K562 (cell line): Measurements from ENCODE around the gene MEPE. TPM values are rescaled to one million over a fixed set of nuclear protein-coding genes. Genes with fewer than 3 reads are reported as not detected.

ENCODE experiments used
- ATAC-seq: fragments of 200-7000 bp; cut with Tn5 transposase; 3 replicates; pipeline ENCODE4 v1.9.1; 2020; ENCODE audit warnings: moderate library complexity
- BruUV-seq: library from RNA; stranded (reverse); fragments of 400-500 nt; replicated peaks from 2 replicates; lab custom pipeline; 2021; lab: Mats Ljungman, UMichigan
- CTCF ChIA-PET: fragments of 300-600 bp; formaldehyde crosslinking; extraction: SDS; loops from one replicate; lab custom pipeline; 2021; ENCODE audit warnings: low intra/inter-chr PET ratio; lab: Yijun Ruan, JAX
- POLR2A ChIA-PET: fragments of 300-600, 350-650 bp; sonication (Branson Sonifier 250); formaldehyde crosslinking; extraction: SDS; loops from one replicate; lab custom pipeline; 2021; ENCODE audit warnings: antibody characterized with exemption, inconsistent platforms; lab: Yijun Ruan, JAX
- DNase-seq, 4 experiments: peaks; one replicate each; pipeline versions ENCODE4 v3.0.0 to v3.0.0-alpha.2; 2011 to 2018; ENCODE audit warnings: low spot score in 3 of 4, mixed read lengths in 3 of 4; ENCODE audit errors: extremely low read depth in 1 of 4
- FAIRE-seq: peaks from 2 replicates; lab custom pipeline; 2011; peaks lifted over from hg19 to GRCh38; lab: Jason Lieb, UNC
- H2AFZ ChIP-seq: 2 replicates; pipeline ENCODE4 v1.6.0; 2011; ENCODE audit warnings: low read depth, low read length, control low read depth, inconsistent platforms
- H3K27ac ChIP-seq: fragments of 200-600 bp; 3 replicates; pipeline ENCODE4 v1.8.0; 2011; ENCODE audit warnings: low read depth, mild to moderate bottlenecking, control low read depth, inconsistent platforms, low read length, moderate library complexity, mixed read lengths; ENCODE audit errors: extremely low read depth
- H3K27me3 ChIP-seq, 2 experiments: fragments of 300-600 bp in 1 of 2; 2 replicates in 1 of 2; 3 replicates in 1 of 2; pipeline versions ENCODE4 v1.6.0 to v1.8.0; 2011; ENCODE audit warnings: inconsistent platforms in 2 of 2, low read length in 2 of 2, mild to moderate bottlenecking in 1 of 2, mixed read lengths in 1 of 2, moderate library complexity in 1 of 2; ENCODE audit not compliant: control insufficient read depth in 2 of 2, insufficient read depth in 2 of 2
- H3K36me3 ChIP-seq: fragments of 300-600 bp; 3 replicates; pipeline ENCODE4 v1.8.0; 2011; ENCODE audit warnings: mild to moderate bottlenecking, low read length, inconsistent platforms; ENCODE audit not compliant: control insufficient read depth, insufficient read depth
- H3K4me1 ChIP-seq, 2 experiments: fragments of 200-600 bp in 1 of 2; replicated peaks in 1 of 2; 2 replicates in 1 of 2; 3 replicates in 1 of 2; pipeline versions ENCODE4 v1.5.1 to v1.8.0; 2011; ENCODE audit warnings: inconsistent platforms in 2 of 2, low read length in 2 of 2, mild to moderate bottlenecking in 1 of 2, mixed read lengths in 1 of 2, moderate library complexity in 1 of 2; ENCODE audit not compliant: control insufficient read depth in 2 of 2, insufficient read depth in 2 of 2
- H3K4me2 ChIP-seq: 2 replicates; pipeline ENCODE4 v1.6.1; 2011; ENCODE audit warnings: low read length, control low read depth, inconsistent platforms, mixed read lengths; ENCODE audit not compliant: insufficient read depth
- H3K4me3 ChIP-seq: fragments of 200-600 bp; sonication (generic), shearing (Covaris generic); 2 replicates; pipeline ENCODE4 v1.5.1; 2016; ENCODE audit warnings: control low read depth, inconsistent platforms
- H3K79me2 ChIP-seq: fragments of 200-600 bp; 3 replicates; pipeline ENCODE4 v1.8.0; 2011; ENCODE audit warnings: low read length, inconsistent platforms; ENCODE audit not compliant: control insufficient read depth, insufficient read depth
- H3K9ac ChIP-seq, 2 experiments: 2 replicates each; pipeline versions ENCODE4 v1.6.0 to v1.6.1; 2011; ENCODE audit warnings: low read depth in 2 of 2, low read length in 2 of 2, control low read depth in 1 of 2, inconsistent platforms in 1 of 2, mild to moderate bottlenecking in 1 of 2, mixed read lengths in 1 of 2; ENCODE audit not compliant: insufficient read depth in 1 of 2
- H3K9me1 ChIP-seq: one replicate; pipeline ENCODE4 v1.6.0; 2011; ENCODE audit warnings: inconsistent platforms, mild to moderate bottlenecking, low read length, moderate library complexity; ENCODE audit not compliant: control insufficient read depth, insufficient read depth
- H3K9me3 ChIP-seq: replicated peaks from 2 replicates; pipeline ENCODE4 v1.5.1; 2011; ENCODE audit warnings: low read depth, low read length, inconsistent platforms; ENCODE audit not compliant: control insufficient read depth, insufficient read depth
- H4K20me1 ChIP-seq: replicated peaks from 2 replicates; pipeline ENCODE4 v1.6.1; 2011; ENCODE audit warnings: low read length, inconsistent platforms, mixed read lengths; ENCODE audit not compliant: control insufficient read depth, insufficient read depth
- BCOR ChIP-seq: fragments of 450-650 bp; IDR thresholded peaks from 2 replicates; pipeline ENCODE4 v1.6.1; 2016
- EZH2 ChIP-seq: IDR thresholded peaks from 2 replicates; pipeline ENCODE4 v1.6.1; 2012; ENCODE audit warnings: low read depth, mild to moderate bottlenecking, inconsistent platforms, low read length, borderline replicate concordance
- ILF3 ChIP-seq: fragments of 450-650 bp; IDR thresholded peaks from 2 replicates; pipeline ENCODE4 v1.6.1; 2018; ENCODE audit warnings: antibody characterized with exemption, mild to moderate bottlenecking, moderate library complexity, borderline replicate concordance
- MBD2 ChIP-seq: sonication (generic); IDR thresholded peaks from 2 replicates; pipeline ENCODE4 v1.6.1; 2016; ENCODE audit warnings: low read depth, borderline replicate concordance
- NR2F6 ChIP-seq: fragments of 450-650 bp; formaldehyde crosslinking; IDR thresholded peaks from 2 replicates; pipeline ENCODE4 v1.4.0; 2020; ENCODE audit warnings: mild to moderate bottlenecking
- U2AF2 ChIP-seq: fragments of 200-400 bp; formaldehyde crosslinking; optimal IDR thresholded peaks from 2 replicates; pipeline ENCODE3; 2017; ENCODE audit warnings: low read depth, mild to moderate bottlenecking, low read length
- ZNF239 ChIP-seq: fragments of 250-450 bp; sonication (Bioruptor Pico); IDR thresholded peaks from 2 replicates; pipeline ENCODE4 v1.4.0; 2020; ENCODE audit warnings: mild to moderate bottlenecking
- ZNF3 ChIP-seq: fragments of 250-450 bp; sonication (Bioruptor Pico); IDR thresholded peaks from 2 replicates; pipeline ENCODE4 v1.5.0; 2021; ENCODE audit warnings: mild to moderate bottlenecking, moderate library complexity
- ZNF589 ChIP-seq: fragments of 200-800 bp; sonication (Bioruptor generic); IDR thresholded peaks from 2 replicates; pipeline ENCODE4 v1.6.1; 2016; ENCODE audit warnings: low read depth, missing genetic modification characterization, missing compliant biosample characterization
- ZNF668 ChIP-seq: fragments of 250-450 bp; sonication (Bioruptor Pico); IDR thresholded peaks from 2 replicates; pipeline ENCODE4 v1.8.0; 2022; ENCODE audit warnings: mild to moderate bottlenecking, inconsistent platforms
- ZNF717 ChIP-seq: fragments of 250-450 bp; sonication (Bioruptor Pico); IDR thresholded peaks from 2 replicates; pipeline ENCODE4 v1.5.0; 2021
- WGBS: fragments of 100-300 bp; shearing (Covaris generic); methylation state at CpG from one replicate; pipeline ENCODE4 v1.1.6; 2016; ENCODE audit warnings: low coverage, mixed read lengths; ENCODE audit not compliant: insufficient coverage; ENCODE audit errors: missing lambda C conversion rate; 5-methylcytosine and 5-hydroxymethylcytosine counted together
- in situ Hi-C: fragments of 300-500 bp; cut with MboI; formaldehyde crosslinking; loops from 4 replicates; pipeline ENCODE4 v1.15.0; 2018; ENCODE audit warnings: inconsistent platforms, mixed read lengths
- intact Hi-C: fragments of 100-400 bp; cut with micrococcal nuclease; formaldehyde crosslinking; loops from 2 replicates; pipeline ENCODE4 v1.14.2; 2022
- polyA plus RNA-seq, 8 experiments: library from polyadenylated mRNA; depleted of rRNA in 4 of 8; stranded (reverse) in 5 of 8; unstranded in 3 of 8; fragments of >200 nt; fragmentation: Nextera tagmentation in 2 of 8; fragmentation: Illumina TruSeq in 1 of 8; extraction: Ambion mirVana in 2 of 8; extraction: Trizol in 1 of 8; gene quantifications; 2 replicates each; pipeline versions ENCODE4 v1.2.1 to v1.2.3, GENCODE V29; 2011 to 2014; ENCODE audit warnings: inconsistent platforms in 1 of 8, missing spikeins in 1 of 8
- total RNA-seq, 7 experiments: library from RNA; depleted of rRNA in 6 of 7; stranded (reverse); fragments of >200 nt in 6 of 7; fragmentation: Illumina TruSeq in 2 of 7; extraction: Trizol in 2 of 7; gene quantifications; 2 replicates each; pipeline versions ENCODE4 v1.2.1 to v1.2.3, GENCODE V29; 2011 to 2021; ENCODE audit warnings: low replicate concordance in 1 of 7
- TF ChIP-seq, protein P1 (sequence below), 3 experiments: fragments of 200-800 bp in 1 of 3; fragments of 250-450 bp in 1 of 3; fragments of 450-650 bp in 1 of 3; sonication (Bioruptor Pico) in 1 of 3; sonication (Bioruptor generic) in 1 of 3; formaldehyde crosslinking in 1 of 3; IDR thresholded peaks; 2 replicates each; pipeline versions ENCODE4 v1.6.1 to v1.8.0; 2016 to 2022; ENCODE audit warnings: mild to moderate bottlenecking in 2 of 3, missing genetic modification characterization in 2 of 3, missing compliant biosample characterization in 1 of 3, moderate library complexity in 1 of 3

MEPE gene
- total and polyA plus RNA-seq, 9 of the 15 experiments (the other 6 are each of a cell fraction or from before 2014, with no cell fraction given) = not detected

DNA sequence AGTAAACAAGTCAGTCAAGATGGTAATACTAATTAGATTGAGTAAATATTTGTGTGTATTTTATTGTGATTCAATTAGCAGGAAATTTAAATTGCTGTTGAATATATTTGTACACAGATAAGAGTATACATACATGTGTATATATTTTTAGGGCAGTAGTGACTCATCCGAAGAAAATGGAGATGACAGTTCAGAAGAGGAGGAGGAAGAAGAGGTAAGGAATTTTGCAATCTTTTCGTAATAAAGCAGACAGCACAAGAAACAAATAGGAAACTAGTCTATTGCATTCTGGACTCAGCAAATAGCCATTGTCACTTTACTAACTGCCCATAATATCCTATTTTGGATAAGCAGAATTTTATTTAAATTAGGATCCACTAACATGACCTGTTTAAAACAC is 26.8 kb upstream of the MEPE start:
- H3K4me2 ChIP-seq = no peak overlapping the region
- TF ChIP-seq ZNF668 (no peak), EZH2 (no peak), NR2F6 (CRISPR knock-in tag) (no peak), ILF3 (no peak), MBD2 (no peak), ZNF239 (CRISPR knock-in tag) (no peak), ZNF3 (CRISPR knock-in tag) (no peak), U2AF2 (no peak), ZNF589 (CRISPR knock-in tag) (no peak), BCOR (no peak), ZNF717 (CRISPR knock-in tag) (no peak)
- TF ChIP-seq, protein P1, sequence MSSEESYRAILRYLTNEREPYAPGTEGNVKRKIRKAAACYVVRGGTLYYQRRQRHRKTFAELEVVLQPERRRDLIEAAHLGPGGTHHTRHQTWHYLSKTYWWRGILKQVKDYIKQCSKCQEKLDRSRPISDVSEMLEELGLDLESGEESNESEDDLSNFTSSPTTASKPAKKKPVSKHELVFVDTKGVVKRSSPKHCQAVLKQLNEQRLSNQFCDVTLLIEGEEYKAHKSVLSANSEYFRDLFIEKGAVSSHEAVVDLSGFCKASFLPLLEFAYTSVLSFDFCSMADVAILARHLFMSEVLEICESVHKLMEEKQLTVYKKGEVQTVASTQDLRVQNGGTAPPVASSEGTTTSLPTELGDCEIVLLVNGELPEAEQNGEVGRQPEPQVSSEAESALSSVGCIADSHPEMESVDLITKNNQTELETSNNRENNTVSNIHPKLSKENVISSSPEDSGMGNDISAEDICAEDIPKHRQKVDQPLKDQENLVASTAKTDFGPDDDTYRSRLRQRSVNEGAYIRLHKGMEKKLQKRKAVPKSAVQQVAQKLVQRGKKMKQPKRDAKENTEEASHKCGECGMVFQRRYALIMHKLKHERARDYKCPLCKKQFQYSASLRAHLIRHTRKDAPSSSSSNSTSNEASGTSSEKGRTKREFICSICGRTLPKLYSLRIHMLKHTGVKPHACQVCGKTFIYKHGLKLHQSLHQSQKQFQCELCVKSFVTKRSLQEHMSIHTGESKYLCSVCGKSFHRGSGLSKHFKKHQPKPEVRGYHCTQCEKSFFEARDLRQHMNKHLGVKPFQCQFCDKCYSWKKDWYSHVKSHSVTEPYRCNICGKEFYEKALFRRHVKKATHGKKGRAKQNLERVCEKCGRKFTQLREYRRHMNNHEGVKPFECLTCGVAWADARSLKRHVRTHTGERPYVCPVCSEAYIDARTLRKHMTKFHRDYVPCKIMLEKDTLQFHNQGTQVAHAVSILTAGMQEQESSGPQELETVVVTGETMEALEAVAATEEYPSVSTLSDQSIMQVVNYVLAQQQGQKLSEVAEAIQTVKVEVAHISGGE (CRISPR knock-in tag; IDR thresholded peaks at IDR 0.05) = no peak
- TF ChIP-seq, all 486 proteins: peak for 0
- Histone ChIP-seq H3K9me1 (no peaks in the 10 kb centered on the region), H3K9ac (no peak overlapping the region), H3K27ac (no peak overlapping the region), H3K36me3 (no peaks in the 10 kb centered on the region), H3K27me3 (no peaks in the 10 kb centered on the region; a peak in 1 of 5 replicates), H4K20me1 (no peaks in the 10 kb centered on the region), H3K79me2 (no peaks in the 10 kb centered on the region), H2AFZ (no peak overlapping the region), H3K4me3 (no peak overlapping the region), H3K4me1 (no peaks in the 10 kb centered on the region), H3K9me3 (no peaks in the 10 kb centered on the region)
- no TSS peak for BruUV-seq
- DNase-seq (no peak), FAIRE-seq (no peak), ATAC-seq (no peak)
- 0% methylated on average over 2 of the region's 2 CpGs for WGBS
- in situ Hi-C loops (no loop called here), intact Hi-C loops (no loop called here)
- ChIA-PET CTCF (no interaction called here), POLR2A (no interaction called here)
